Measurements from ENCODE around the gene MACF1. TPM values are rescaled to one million over a fixed set of nuclear protein-coding genes. Genes with fewer than 3 reads are reported as not detected.

The MACF1 gene
- total RNA-seq, 1 donor from 2014 or later = 301 TPM

DNA sequence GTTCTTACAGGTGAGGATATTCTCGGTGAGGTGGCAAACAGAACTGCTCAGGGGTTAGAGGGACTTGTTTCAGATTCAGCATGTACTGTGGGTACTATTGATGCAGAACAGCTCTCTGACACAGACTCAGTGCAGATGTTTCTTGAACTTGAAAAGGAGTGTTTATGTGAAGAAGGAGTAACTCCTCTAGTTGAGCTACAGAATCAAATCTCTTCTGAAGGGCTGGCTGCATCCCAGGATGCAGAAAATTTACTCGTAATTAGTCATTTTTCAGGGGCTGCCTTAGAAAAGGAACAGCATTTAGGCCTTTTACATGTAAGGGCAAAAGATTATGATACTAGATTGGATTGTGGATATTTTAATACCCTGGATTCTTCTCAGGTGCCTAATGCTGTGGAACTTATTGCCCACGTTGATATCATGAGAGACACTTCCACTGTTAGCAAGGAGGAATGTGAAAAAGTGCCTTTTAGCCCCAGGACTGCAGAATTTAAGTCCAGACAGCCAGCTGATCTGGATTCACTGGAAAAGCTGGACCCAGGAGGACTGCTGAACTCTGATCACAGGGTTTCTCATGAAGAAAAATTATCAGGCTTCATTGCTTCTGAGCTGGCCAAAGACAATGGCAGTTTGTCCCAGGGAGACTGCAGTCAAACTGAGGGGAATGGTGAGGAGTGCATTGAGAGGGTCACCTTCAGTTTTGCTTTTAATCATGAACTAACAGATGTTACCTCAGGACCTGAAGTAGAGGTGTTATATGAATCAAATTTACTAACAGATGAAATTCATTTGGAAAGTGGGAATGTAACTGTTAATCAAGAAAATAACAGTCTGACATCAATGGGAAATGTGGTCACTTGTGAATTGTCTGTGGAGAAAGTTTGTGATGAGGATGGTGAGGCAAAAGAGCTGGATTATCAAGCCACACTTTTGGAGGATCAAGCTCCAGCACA is 207.3 kb downstream of the MACF1 start:
- TF ChIP-seq, protein P1, sequence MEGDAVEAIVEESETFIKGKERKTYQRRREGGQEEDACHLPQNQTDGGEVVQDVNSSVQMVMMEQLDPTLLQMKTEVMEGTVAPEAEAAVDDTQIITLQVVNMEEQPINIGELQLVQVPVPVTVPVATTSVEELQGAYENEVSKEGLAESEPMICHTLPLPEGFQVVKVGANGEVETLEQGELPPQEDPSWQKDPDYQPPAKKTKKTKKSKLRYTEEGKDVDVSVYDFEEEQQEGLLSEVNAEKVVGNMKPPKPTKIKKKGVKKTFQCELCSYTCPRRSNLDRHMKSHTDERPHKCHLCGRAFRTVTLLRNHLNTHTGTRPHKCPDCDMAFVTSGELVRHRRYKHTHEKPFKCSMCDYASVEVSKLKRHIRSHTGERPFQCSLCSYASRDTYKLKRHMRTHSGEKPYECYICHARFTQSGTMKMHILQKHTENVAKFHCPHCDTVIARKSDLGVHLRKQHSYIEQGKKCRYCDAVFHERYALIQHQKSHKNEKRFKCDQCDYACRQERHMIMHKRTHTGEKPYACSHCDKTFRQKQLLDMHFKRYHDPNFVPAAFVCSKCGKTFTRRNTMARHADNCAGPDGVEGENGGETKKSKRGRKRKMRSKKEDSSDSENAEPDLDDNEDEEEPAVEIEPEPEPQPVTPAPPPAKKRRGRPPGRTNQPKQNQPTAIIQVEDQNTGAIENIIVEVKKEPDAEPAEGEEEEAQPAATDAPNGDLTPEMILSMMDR (IDR thresholded peaks at IDR 0.05; ENCODE audit: unreplicated experiment) = no peak
- no peaks in the 10 kb centered on the region for H3K27me3 Mint-ChIP-seq (ENCODE audit: low read depth)
- H3K9me3 Mint-ChIP-seq = no peaks in the 10 kb centered on the region
- DNase-seq (ENCODE audit: low spot score in 2 of 2, unreplicated experiment in 2 of 2) = no peak
- H3K36me3 Mint-ChIP-seq = peaks cover 18% of the 10 kb centered on the region
- peaks cover 74% of the 10 kb centered on the region for H3K4me1 Mint-ChIP-seq
- peak overlapping the region; percentile 78 for H3K4me3 Mint-ChIP-seq
- H3K27ac Mint-ChIP-seq = peak overlapping the region; percentile 49

DNA sequence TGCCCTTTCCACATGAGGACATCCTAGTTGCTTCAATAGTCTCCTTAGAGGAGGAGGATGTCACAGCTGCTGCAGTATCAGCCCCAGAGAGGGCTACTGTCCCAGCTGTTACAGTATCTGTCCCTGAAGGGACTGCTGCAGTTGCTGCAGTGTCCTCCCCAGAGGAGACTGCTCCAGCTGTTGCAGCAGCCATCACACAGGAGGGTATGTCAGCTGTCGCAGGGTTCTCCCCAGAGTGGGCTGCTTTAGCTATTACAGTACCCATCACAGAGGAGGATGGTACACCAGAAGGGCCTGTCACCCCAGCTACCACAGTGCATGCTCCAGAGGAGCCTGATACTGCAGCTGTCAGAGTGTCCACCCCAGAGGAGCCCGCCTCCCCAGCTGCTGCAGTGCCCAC is 208.4 kb downstream of the MACF1 start:
- TF ChIP-seq, protein P1 (IDR thresholded peaks at IDR 0.05; ENCODE audit: unreplicated experiment) = no peak
- no peaks in the 10 kb centered on the region for H3K9me3 Mint-ChIP-seq
- H3K27ac Mint-ChIP-seq = no peak overlapping the region
- H3K36me3 Mint-ChIP-seq = peaks cover 18% of the 10 kb centered on the region
- DNase-seq (ENCODE audit: low spot score in 2 of 2, unreplicated experiment in 2 of 2) = no peak
- peaks cover 67% of the 10 kb centered on the region for H3K4me1 Mint-ChIP-seq
- no peak overlapping the region for H3K4me3 Mint-ChIP-seq
- H3K27me3 Mint-ChIP-seq (ENCODE audit: low read depth) = no peaks in the 10 kb centered on the region

DNA sequence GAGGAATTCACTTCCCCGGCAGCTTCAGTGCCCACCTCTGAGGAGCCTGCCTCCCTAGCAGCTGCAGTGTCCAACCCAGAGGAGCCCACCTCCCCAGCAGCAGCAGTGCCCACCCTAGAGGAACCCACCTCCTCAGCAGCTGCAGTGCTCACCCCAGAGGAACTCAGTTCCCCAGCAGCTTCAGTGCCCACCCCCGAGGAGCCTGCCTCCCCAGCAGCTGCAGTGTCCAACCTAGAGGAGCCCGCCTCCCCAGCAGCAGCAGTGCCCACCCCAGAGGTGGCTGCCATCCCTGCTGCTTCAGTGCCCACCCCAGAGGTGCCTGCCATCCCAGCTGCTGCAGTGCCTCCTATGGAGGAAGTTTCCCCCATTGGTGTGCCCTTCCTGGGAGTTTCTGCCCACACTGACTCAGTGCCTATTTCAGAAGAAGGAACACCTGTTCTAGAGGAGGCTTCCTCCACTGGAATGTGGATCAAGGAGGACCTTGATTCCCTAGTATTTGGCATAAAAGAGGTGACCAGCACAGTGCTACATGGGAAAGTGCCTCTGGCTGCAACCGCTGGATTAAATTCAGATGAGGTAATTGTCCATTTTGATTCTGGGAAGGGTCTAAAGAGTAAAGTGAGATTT is 209.5 kb downstream of the MACF1 start:
- Mint-ChIP-seq H3K9me3 (no peaks in the 10 kb centered on the region), H3K4me3 (peak overlapping the region; percentile 53), H3K27me3 (ENCODE audit: low read depth) (no peaks in the 10 kb centered on the region), H3K36me3 (peaks cover 22% of the 10 kb centered on the region), H3K4me1 (peaks cover 68% of the 10 kb centered on the region), H3K27ac (peak overlapping the region; percentile 63)
- DNase-seq (ENCODE audit: low spot score in 2 of 2, unreplicated experiment in 2 of 2) = no peak
- TF ChIP-seq, protein P1 (IDR thresholded peaks at IDR 0.05; ENCODE audit: unreplicated experiment) = no peak

DNA sequence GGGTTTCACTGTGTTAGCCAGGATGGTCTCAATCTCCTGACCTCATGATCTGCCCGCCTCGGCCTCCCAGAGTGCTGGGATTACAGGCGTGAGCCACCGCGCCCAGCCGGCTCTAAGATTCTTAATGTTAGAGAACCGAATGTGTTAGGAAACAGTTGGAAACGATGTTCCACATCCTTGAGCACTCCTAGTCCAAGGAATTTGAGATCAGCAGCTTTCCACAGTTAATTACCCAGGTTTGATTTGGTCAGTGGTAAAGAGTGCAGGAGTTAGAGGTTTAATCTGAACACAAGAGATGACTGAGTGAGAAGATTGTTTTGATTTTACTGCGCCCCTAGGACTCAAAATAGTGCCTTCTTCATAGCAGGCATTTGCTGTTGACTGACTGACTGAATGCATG is 211.1 kb downstream of the MACF1 start:
- peaks cover 57% of the 10 kb centered on the region for H3K4me1 Mint-ChIP-seq
- H3K4me3 Mint-ChIP-seq = no peak overlapping the region
- H3K36me3 Mint-ChIP-seq = peaks cover 22% of the 10 kb centered on the region
- no peak overlapping the region for H3K27ac Mint-ChIP-seq
- H3K27me3 Mint-ChIP-seq (ENCODE audit: low read depth) = no peaks in the 10 kb centered on the region
- no peaks in the 10 kb centered on the region for H3K9me3 Mint-ChIP-seq
- TF ChIP-seq, protein P1 (IDR thresholded peaks at IDR 0.05; ENCODE audit: unreplicated experiment) = no peak
- no peak for DNase-seq (ENCODE audit: low spot score in 2 of 2, unreplicated experiment in 2 of 2)

DNA sequence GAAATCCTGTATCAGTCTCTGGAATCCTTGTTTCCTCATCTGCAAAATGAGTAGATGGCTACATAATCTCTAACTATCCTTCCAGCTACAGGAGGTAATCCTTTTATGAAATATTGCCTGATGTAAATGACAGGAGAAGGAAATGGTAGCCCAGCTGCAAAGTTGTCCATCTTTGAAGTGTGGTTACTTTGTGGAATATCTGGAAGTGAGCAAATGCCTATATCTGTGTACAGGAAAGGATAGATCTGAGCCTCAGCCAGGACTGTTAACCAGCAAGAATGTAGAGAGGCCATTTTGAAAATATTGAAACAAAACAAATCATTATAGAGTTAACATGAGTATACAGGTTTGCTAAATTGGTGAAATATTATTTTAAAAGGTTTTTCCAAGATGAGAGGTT is 212.1 kb downstream of the MACF1 start:
- Mint-ChIP-seq H3K4me3 (no peak overlapping the region), H3K4me1 (peaks cover 47% of the 10 kb centered on the region), H3K36me3 (peaks cover 24% of the 10 kb centered on the region), H3K27me3 (ENCODE audit: low read depth) (no peaks in the 10 kb centered on the region), H3K27ac (peak overlapping the region; percentile 53), H3K9me3 (no peaks in the 10 kb centered on the region)
- no peak for DNase-seq (ENCODE audit: low spot score in 2 of 2, unreplicated experiment in 2 of 2)
- TF ChIP-seq, protein P1 (IDR thresholded peaks at IDR 0.05; ENCODE audit: unreplicated experiment) = no peak
